HG03469 (cell line): Measurements from ENCODE around the gene SNX10.

Source experiments
- ATAC-seq: cut with Tn5 transposase; IDR thresholded peaks from one replicate; pipeline ENCODE4 v1.9.1; 2021; ENCODE audit warnings: mild to moderate bottlenecking, moderate library complexity, moderate number of reproducible peaks; ENCODE audit not compliant: unreplicated experiment

SNX10 gene

GRCh38 chr7:26332698-26333097, 41.0 kb downstream of the SNX10 start:
- no peak for ATAC-seq

GRCh38 chr7:26334166-26334859, 42.7 kb downstream of the SNX10 start:
- ATAC-seq, result no peak

- no peak for ATAC-seq
Measured at GRCh38 chr7:26337232-26337865, 45.7 kb downstream of the SNX10 start.

- no peak for ATAC-seq
Measured at GRCh38 chr7:26340476-26341018, 48.9 kb downstream of the SNX10 start.

GRCh38 chr7:26343320-26343832, 51.7 kb downstream of the SNX10 start:
- ATAC-seq, result no peak

GRCh38 chr7:26343837-26344236, 52.2 kb downstream of the SNX10 start:
- ATAC-seq, result no peak

GRCh38 chr7:26345202-26345601, 53.5 kb downstream of the SNX10 start:
- no peak for ATAC-seq

- no peak for ATAC-seq
Measured at GRCh38 chr7:26345837-26346236, 54.2 kb downstream of the SNX10 start.

GRCh38 chr7:26346611-26347203, 55.0 kb downstream of the SNX10 start:
- no peak for ATAC-seq

- no peak for ATAC-seq
Measured at GRCh38 chr7:26348234-26348851, 56.7 kb downstream of the SNX10 start.

- ATAC-seq, result no peak
Measured at GRCh38 chr7:26349005-26349915, 57.6 kb downstream of the SNX10 start.

- no peak for ATAC-seq
Measured at GRCh38 chr7:26351171-26351570, 59.5 kb downstream of the SNX10 start.

GRCh38 chr7:26356229-26356628, 64.6 kb downstream of the SNX10 start:
- no peak for ATAC-seq

GRCh38 chr7:26356929-26357798, 65.5 kb downstream of the SNX10 start:
- no peak for ATAC-seq

GRCh38 chr7:26357799-26358151, 66.1 kb downstream of the SNX10 start:
- no peak for ATAC-seq

- ATAC-seq, result no peak
Measured at GRCh38 chr7:26360650-26361049, 69.0 kb downstream of the SNX10 start.

GRCh38 chr7:26361637-26362036, 70.0 kb downstream of the SNX10 start:
- no peak for ATAC-seq

GRCh38 chr7:26363465-26363864, 71.8 kb downstream of the SNX10 start:
- no peak for ATAC-seq
